ENCODE data around the gene OTOL1. TPM values are rescaled to one million over a fixed set of nuclear protein-coding genes. Genes with fewer than 3 reads are reported as not detected.
A peak's percentile ranks its signal among the peaks of the same experiment; 100 is the strongest.

The OTOL1 gene
- polyA plus RNA-seq, 3 donors = not detected

- DNase-seq (ENCODE audit: extremely low read depth in 1 of 11, low read depth in 9 of 11, low spot score in 4 of 11) = no peak
These were observed 14.1 kb downstream of the OTOL1 start for GRCh38 chr3:161510510-161511260.

GRCh38 chr3:161523916-161524315 lies 27.3 kb downstream of the OTOL1 start:
- DNase-seq (ENCODE audit: extremely low read depth in 1 of 11, low read depth in 9 of 11, low spot score in 4 of 11) = no peak

- no peak for DNase-seq (ENCODE audit: extremely low read depth in 1 of 11, low read depth in 9 of 11, low spot score in 4 of 11)
These were observed 35.3 kb downstream of the OTOL1 start for GRCh38 chr3:161531930-161532329.

GRCh38 chr3:161540594-161540993 lies 44.0 kb downstream of the OTOL1 start:
- no peak for DNase-seq (ENCODE audit: extremely low read depth in 1 of 11, low read depth in 9 of 11, low spot score in 4 of 11)

GRCh38 chr3:161545824-161546223 lies 49.2 kb downstream of the OTOL1 start:
- DNase-seq (ENCODE audit: extremely low read depth in 1 of 11, low read depth in 9 of 11, low spot score in 4 of 11) = no peak

GRCh38 chr3:161548301-161548700 lies 51.7 kb downstream of the OTOL1 start:
- DNase-seq (ENCODE audit: extremely low read depth in 1 of 11, low read depth in 9 of 11, low spot score in 4 of 11) = peak in 10 of 11 donors; percentile 11 to 60 (median 27)

- no peak for DNase-seq (ENCODE audit: extremely low read depth in 1 of 11, low read depth in 9 of 11, low spot score in 4 of 11)
These were observed 52.7 kb downstream of the OTOL1 start for GRCh38 chr3:161549261-161549660.

- no peak for DNase-seq (ENCODE audit: extremely low read depth in 1 of 11, low read depth in 9 of 11, low spot score in 4 of 11)
These were observed 54.0 kb downstream of the OTOL1 start for GRCh38 chr3:161550491-161551195.

- no peak for DNase-seq (ENCODE audit: extremely low read depth in 1 of 11, low read depth in 9 of 11, low spot score in 4 of 11)
These were observed 55.1 kb downstream of the OTOL1 start for GRCh38 chr3:161551697-161552096.

- no peak for DNase-seq (ENCODE audit: extremely low read depth in 1 of 11, low read depth in 9 of 11, low spot score in 4 of 11)
These were observed 56.5 kb downstream of the OTOL1 start for GRCh38 chr3:161552984-161553560.

Other genes with a start within 250 kb of the OTOL1 start
- gene SPTSSB, start 125.3 kb upstream of the OTOL1 start, polyA plus RNA-seq (ENCODE audit: insufficient read length in 3 of 3) = 1 to 10 TPM; 2.0 to 5.2 (median 2.4) TPM

All from renal cortex interstitium (tissue), 11 donors.